ENCODE results near the gene EVL.

Gene EVL

DNA sequence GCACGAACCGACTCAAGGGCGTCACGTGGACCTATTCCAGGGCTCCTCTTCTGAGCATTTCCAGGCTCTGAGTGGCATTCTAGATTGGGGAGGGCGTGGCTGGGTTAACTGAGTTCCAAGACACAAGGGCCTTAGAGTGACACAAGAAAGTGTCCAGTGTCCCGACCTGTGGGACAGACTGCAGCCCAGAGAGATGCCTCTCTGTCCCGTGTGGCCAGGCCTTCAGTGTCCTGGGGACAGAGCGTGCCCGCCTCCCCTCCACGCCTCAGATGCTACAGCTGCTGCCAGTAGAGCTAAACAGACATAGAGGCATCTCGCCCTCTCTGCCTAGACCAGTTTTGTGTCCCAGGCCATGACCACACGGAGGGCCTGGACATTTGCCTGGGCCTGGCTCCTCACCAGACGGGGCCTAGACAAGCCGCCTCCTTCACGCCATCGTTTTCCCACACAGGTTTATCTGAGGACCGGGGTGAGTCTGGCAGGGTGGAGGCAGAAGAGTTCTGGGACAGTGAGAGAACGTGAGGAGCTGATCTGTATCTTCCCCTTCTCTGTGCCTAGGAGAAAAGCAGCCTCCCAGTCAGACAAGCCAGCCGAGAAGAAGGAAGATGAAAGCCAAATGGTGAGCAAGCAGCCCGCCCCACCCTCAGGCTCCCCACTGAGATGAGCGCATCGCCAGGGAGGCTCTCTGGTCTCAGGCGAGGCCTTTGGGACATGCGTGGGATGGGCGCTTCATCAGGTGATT is 67.1 kb downstream of the EVL start:
- DNase-seq: no peak

DNA sequence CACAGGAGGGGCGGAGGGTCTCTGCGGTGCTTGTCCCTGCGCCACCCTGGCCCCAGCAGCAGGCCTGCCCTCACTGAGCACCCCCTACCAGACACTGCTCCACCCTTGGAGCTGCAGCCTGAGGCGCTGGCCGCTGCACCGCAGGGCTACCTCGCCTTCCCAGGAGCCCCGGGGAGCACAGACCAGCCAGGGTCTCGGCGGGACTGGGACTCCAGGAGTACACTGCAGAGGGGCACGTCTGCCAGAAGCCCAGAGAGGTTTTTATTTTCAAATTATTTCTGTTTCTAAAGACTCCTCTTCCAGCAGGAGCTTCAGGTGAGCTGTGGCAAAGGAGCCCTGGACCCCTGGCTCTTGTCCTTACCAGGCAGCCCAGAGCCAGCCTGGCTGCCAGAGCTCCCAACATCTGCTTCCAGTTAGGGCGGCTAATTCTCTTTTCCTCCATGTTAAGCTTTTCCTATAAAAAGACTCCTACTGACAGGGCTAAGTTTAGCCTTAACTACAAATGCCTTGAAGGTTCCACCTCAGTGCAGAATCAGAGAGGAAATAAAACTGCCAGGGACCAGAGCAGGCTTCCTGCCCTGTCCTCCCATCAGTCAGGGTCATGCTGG is 67.8 kb downstream of the EVL start:
- no peak for DNase-seq

- no peak for DNase-seq
These were observed 69.4 kb downstream of the EVL start for GRCh38 chr14:100134586-100134985.

GRCh38 chr14:100135073-100135472 is 69.9 kb downstream of the EVL start:
- DNase-seq: no peak

DNA sequence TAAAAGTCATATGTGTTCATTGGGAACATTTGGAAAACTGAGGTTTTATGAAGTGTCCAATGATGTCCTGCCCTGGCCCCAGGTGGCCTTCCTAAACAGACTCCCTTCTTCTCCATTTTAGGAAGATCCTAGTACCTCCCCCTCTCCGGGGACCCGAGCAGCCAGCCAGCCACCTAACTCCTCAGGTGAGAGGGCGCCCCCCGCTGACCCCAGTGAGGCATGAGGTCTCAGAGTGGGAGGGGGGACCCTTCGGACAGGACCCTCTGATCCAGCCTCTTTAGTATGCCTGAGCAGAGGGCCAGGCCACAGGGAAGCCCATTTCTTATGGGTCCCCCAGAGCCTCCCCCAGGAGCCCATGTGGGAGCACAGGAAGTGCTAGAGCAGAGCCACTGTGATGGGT is 70.6 kb downstream of the EVL start:
- no peak for DNase-seq

DNA sequence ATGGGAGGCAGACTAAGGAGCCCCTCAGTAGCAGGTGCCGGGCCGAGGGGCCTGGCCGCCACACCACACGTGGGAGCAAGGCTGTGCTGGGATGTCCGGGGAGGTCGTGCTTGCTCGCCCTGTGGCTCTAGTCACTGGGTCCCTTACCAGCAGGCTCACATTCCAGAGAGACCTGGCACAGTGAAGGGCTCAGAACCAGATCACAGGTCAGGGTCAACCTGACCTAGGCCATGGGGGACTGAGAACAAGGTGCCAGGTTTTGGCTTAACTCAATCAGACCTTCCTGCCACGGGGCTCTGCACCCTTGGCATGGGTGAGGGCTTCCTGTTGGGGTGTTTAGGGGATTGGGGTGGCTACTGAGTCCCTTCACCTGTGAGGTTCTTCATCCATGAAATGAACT is 72.0 kb downstream of the EVL start:
- DNase-seq: no peak

DNA sequence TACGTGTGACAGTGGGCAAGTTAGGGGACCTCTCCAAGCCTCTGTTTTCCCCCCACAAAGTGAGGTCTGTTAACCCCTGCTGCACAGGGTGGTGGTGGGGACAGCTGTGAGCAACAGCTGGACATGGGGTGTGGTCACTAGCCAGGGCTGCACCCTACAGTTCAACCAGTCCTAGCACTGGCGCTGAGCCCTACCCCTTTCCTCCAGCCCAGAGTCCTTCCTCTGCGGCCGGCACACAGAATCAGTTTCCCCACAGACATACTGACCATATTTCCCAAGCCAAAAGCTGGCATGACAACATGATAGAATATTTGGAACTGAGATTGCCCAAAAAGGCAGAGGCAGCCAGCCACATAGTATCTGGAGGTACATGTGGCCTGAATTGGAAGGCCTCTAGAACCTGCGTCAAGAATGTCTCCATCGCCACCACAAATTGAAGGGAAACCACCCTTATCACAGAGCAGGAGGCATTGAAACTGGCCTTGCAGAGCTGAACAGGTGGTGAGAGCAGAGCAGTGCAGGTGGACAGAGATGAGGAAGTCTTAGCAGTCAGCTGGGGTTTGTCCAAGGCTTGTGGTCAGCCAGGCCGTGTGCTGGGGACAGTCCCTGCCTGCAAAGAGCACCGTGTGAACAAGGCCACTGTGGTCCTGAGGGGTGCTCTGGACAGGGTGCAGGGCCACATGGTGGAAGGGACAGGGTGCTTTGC is 73.0 kb downstream of the EVL start:
- DNase-seq: no peak

GRCh38 chr14:100138955-100139354 is 73.7 kb downstream of the EVL start:
- DNase-seq: no peak

DNA sequence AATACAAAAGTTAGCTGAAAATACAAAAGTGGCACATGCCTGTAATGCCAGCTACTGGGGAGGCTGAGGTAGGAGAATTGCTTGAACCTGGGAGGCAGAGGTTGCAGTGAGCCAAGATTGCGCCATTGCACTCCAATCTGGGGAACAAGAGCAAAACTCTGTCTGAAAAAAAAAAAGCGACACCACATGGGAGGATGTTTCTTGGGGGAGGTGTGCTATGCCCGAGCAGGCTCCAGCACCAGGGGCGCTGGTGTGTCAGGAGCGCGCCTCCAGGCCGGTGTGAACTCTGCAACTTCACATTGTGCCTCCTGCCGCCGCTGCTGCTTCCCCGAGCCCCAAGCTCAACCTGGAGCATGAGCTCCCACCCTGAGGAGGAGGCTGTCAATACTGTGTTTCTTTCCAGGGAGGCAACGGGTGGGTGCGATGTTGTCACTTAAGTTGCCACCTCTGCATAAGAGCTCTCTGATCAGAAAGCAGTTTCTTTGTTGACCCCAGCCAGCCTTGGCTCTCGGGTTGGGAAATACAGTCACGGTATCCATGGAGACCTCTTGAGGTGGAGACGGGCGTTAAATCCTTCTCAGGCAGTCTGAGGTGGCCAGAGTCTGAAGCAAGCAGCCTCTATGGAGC is 75.3 kb downstream of the EVL start:
- DNase-seq: peak in 1 of 4 experiments; percentile 48

DNA sequence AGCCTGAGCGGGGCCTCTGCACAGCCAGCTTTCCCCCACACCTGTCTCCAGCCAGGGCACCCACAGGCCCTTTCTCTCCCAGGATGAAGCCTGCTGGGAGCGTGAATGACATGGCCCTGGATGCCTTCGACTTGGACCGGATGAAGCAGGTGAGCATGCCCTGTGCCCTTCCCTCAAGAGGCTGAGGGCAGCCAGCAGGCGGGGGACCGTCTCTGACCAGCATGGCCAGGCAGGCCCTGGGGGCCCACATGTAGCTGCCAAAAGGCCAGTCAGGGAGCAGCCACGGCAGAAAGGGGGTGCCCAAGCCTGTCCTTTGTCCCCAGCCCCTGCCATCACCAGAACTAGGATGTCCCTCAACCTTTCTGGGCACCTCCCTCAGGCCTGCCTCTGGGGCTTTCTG is 75.9 kb downstream of the EVL start:
- DNase-seq: no peak

- DNase-seq: no peak
These were observed 77.1 kb downstream of the EVL start for GRCh38 chr14:100142073-100143040.

- DNase-seq: no peak
These were observed 78.3 kb downstream of the EVL start for GRCh38 chr14:100143523-100143922.

- DNase-seq: no peak
These were observed 78.7 kb downstream of the EVL start for GRCh38 chr14:100143934-100144333.

GRCh38 chr14:100144645-100144995 is 79.4 kb downstream of the EVL start:
- no peak for DNase-seq

DNA sequence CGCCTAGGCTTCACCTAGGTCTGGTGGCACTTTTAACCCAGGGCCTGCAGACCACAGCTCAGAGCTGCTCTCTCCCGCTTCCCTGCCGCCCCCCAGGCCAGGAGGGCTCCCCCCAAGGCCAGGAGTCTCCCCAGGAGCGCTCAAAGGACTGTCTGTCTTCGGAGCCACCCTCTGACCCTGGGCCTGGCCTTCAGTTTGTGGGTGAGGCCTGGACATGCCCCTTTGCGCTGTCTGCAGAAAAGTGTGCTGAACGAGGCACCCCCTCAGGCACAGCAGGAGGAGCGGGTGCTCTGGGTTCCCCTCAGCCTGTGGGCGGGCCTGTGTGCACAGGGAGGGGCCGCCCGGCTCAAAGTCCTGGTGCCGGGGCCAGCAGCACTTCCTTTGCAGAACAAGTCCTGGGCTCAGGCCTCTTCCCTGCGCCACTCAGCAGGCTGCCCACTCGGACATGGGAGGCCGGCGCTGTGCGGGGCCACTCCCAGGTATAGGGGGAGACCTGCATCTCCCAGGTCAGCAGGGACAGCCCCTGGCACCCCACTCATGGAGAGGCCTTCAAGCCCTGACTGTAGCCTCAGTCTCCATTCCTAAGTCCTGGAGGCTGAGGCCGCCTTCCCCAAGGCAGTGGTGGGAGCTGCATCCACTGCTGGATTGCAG is 79.9 kb downstream of the EVL start:
- no peak for DNase-seq

- DNase-seq: no peak
These were observed 80.7 kb downstream of the EVL start for GRCh38 chr14:100145682-100146464.

DNA sequence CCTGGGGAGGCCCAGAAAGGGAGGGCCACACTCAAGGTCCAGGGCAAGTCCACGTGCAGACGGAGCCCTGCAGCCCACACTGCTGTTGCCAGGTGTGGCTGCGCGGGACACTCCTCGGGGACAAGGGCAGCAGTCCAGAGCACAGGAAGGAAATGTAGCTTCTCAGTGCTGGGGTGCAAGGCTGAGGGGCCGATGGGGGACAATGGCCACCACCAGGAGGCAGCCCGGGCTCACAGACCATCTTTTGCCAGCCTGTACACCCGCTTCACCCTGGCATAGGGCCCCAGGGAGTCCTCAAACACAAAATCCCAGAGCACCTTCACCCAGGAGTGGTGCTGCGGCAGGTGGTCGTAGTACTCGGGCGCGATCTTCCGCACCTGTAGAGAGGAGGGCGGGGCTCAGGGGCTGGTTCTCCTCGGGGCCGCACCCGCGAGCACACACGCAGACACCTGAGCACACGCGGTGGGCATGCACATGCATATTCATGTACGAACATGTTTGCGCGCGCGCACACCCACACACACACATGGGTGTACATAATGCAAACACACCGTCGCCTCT is 81.4 kb downstream of the EVL start:
- peak in 1 of 4 experiments; percentile 39 for DNase-seq

DNA sequence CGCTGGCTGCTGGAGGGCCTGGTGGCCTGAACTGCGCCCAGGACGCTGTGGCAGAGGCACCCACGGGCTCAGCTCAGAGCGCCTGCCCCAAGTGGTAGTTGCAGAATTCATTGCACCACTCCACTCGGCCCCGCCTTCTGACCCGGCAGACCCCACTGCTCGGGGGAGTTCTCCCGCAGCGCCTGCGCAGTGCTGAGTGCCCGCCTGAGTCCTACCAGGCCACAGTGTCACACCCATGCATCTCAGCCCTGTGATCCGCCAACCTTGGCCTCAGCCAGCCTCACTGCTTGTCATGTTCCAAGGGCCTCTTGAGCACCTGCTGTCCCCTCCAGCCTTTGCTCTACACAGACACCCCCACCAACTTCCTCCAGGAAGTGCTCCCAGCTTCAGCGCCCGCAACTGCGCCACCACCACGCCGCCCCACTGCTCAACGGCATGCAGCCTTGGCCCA is 82.0 kb downstream of the EVL start:
- peak; percentile 46 to 76 (median 67) for DNase-seq

- DNase-seq: no peak
These were observed 82.7 kb downstream of the EVL start for GRCh38 chr14:100147691-100148464.
